Kidney epithelial cell (primary cell): ENCODE results near the gene NKAIN4. TPM values are rescaled to one million over a fixed set of nuclear protein-coding genes. Genes with fewer than 3 reads are reported as not detected.

Experiments used
- DNase-seq: peaks from one replicate; pipeline ENCODE4 v3.0.0-alpha.2; 2010; ENCODE audit warnings: low read depth
- H3K27me3 ChIP-seq: 2 replicates; pipeline ENCODE4 v1.6.0; 2011; ENCODE audit warnings: low read length; ENCODE audit not compliant: control insufficient read depth, insufficient read depth
- H3K36me3 ChIP-seq: 2 replicates; pipeline ENCODE4 v1.5.1; 2011; ENCODE audit warnings: low read length; ENCODE audit not compliant: control insufficient read depth, insufficient read depth
- H3K4me3 ChIP-seq: 2 replicates; pipeline ENCODE4 v1.5.1; 2011; ENCODE audit warnings: low read depth, mild to moderate bottlenecking, control low read depth, low read length
- total RNA-seq: library from RNA; depleted of rRNA; stranded (reverse); fragments of >200 nt; gene quantifications from 2 replicates; pipeline ENCODE4 v1.2.3, GENCODE V29; 2015
- TF ChIP-seq, protein P1 (sequence below): IDR thresholded peaks from 2 replicates; pipeline ENCODE4 v1.5.1; 2011; ENCODE audit warnings: mild to moderate bottlenecking, moderate library complexity, low read length, control low read depth, inconsistent platforms; ENCODE audit not compliant: insufficient read depth, poor library complexity, severe bottlenecking

NKAIN4 gene
- total RNA-seq, 1 donor from 2014 or later = 65.4 TPM

DNA sequence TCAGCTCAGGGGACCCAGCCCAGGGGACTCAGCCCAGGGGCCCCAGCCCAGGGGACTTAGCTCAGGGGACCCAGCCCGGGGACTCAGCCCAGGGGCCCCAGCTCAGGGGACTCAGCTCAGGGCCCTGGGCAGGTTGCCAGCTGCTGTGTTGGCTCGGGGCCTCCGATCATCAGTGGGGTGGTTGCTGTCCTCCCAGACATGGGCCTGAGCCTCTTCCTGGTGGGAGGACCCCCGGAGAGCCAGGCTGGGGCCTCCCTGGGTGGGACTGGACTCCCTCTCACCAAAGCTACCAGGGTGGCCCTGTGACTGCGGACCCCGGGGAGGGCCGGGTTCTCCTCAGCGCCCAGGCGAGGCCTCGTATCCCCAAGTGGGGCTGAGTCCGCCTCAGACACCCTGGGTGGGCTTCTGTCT is 43.1 kb upstream of the NKAIN4 start:
- TF ChIP-seq, protein P1, sequence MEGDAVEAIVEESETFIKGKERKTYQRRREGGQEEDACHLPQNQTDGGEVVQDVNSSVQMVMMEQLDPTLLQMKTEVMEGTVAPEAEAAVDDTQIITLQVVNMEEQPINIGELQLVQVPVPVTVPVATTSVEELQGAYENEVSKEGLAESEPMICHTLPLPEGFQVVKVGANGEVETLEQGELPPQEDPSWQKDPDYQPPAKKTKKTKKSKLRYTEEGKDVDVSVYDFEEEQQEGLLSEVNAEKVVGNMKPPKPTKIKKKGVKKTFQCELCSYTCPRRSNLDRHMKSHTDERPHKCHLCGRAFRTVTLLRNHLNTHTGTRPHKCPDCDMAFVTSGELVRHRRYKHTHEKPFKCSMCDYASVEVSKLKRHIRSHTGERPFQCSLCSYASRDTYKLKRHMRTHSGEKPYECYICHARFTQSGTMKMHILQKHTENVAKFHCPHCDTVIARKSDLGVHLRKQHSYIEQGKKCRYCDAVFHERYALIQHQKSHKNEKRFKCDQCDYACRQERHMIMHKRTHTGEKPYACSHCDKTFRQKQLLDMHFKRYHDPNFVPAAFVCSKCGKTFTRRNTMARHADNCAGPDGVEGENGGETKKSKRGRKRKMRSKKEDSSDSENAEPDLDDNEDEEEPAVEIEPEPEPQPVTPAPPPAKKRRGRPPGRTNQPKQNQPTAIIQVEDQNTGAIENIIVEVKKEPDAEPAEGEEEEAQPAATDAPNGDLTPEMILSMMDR = no peak
- no peak overlapping the region for H3K4me3 ChIP-seq
- DNase-seq = no peak
- no peaks in the 10 kb centered on the region for H3K36me3 ChIP-seq
- H3K27me3 ChIP-seq = peaks cover 39% of the 10 kb centered on the region

DNA sequence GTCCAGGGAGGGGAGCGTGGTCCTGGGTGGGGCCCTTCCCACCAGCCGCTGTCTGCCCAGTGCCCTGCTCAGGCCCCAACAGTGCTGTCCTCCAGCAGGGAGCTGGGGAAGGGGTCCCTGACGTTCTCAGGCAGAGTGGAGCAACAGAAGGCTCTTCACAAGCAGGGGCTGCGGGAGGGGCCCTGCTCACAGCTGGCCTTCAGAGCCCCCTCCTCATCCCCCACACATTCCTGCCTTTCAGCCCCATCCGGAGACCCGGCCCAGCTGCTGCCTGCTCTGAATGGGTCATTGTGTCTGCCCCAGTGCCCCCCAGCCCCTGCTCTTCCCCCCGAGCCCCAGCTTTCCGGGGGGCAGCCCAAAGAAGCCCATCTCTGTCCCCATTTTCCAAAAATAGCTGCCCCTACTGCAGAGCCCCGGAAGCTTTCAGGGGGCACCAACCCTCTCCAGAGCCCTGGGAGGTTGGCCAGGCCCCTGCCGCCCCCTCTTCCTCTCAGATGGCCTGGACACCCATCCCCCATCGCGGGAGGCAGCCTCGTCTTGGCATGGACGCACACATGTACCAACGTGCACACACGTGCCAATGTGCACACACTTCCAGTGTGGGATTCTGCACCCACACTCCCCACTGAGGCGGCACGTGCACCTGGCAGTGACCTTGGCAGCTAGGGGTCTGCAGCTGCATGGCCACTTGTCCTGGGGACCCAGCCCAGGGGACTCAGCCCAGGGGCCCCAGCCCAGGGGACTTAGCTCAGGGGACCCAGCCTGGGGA is 42.5 kb upstream of the NKAIN4 start:
- no peak overlapping the region for H3K4me3 ChIP-seq
- H3K27me3 ChIP-seq = peaks cover 39% of the 10 kb centered on the region
- DNase-seq = no peak
- TF ChIP-seq, protein P1 = no peak
- no peaks in the 10 kb centered on the region for H3K36me3 ChIP-seq

DNA sequence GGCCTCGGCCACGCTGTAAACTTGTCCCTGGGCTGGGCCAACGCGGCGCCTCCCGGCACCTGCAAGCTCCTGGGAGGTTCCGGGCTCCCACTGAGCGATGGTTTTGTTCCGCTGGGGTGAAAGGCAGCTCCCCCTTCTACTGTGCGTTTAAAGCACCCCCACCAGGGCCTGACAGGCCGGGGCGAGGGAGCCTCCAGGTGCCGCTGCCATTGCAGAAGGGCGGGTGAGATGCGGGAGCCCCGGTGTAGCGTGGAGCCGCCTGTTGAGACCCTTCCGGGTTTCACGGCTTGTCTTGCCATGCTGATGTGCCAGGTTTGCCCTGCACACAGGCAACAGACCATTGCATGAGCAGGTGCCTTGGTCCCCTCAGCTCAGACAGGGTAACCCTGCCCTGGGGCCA is 41.6 kb upstream of the NKAIN4 start:
- no peak for DNase-seq
- H3K27me3 ChIP-seq = peaks cover 39% of the 10 kb centered on the region
- TF ChIP-seq, protein P1 = no peak
- H3K4me3 ChIP-seq = no peak overlapping the region
- H3K36me3 ChIP-seq = no peaks in the 10 kb centered on the region

DNA sequence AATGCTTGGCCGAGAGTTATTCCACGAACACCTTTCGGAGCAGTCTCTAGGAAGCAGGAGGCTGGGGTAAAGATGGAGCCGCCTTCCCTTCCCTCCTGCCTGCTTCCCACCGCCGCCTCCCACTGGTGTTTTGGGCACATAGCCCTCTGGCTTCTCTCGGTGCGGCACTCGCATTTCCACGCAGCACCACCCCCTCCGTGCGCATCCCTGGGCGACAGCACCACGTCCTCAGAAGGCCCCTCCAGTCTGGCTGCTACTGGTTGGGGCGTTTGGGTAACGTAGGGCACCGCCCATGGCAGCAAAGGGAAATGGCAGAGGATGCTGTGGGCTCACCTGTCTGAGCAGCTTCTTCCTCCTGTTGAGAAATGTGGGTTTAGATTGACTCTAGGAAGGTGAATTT is 41.2 kb upstream of the NKAIN4 start:
- Histone ChIP-seq H3K4me3 (no peak overlapping the region), H3K27me3 (peaks cover 39% of the 10 kb centered on the region), H3K36me3 (no peaks in the 10 kb centered on the region)
- DNase-seq = no peak
- TF ChIP-seq, protein P1 = peak; percentile 18

DNA sequence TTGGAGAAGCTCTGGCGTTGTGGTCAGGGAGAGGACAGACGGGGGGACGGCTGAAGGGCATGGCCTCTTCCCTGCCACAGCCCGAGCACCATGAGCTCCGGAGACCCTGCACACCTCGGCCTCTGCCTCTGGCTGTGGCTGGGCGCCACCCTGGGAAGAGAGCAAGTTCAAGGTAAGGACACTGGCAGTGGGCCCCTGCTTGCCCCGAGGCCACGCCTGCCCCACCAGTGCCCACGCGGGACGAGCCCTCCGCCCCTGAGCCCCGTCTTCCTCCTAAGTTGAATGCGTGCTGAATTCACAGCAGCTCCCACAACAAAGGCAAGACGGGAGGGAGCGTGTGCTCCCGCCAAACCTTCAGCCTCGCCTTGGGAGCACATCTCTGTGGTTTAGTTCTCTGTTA is 40.8 kb upstream of the NKAIN4 start:
- H3K36me3 ChIP-seq = no peaks in the 10 kb centered on the region
- TF ChIP-seq, protein P1 = no peak
- H3K4me3 ChIP-seq = no peak overlapping the region
- no peak for DNase-seq
- H3K27me3 ChIP-seq = peaks cover 39% of the 10 kb centered on the region

DNA sequence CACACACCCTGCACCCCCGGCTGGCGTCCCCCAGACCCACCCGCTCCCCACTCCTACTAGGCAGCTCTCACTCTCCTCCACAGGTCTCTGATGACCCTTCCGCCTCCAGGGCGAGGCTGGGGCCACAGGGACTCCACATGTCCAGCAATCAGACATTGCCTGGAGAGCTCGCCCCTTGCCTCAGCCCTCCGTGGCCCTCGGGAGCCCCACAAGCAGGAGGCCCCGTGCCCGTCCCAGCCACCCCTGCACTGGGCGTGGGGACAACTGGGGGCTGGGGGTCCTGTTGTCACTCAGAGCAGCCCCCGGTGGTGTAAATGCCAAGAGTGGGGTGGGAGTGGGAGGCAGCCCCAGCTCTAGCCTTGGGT is 40.3 kb upstream of the NKAIN4 start:
- DNase-seq = no peak

More for the DNA sequence above, 40.3 kb upstream of the NKAIN4 start:
- TF ChIP-seq, protein P1 = no peak
- Histone ChIP-seq H3K27me3 (peaks cover 39% of the 10 kb centered on the region), H3K36me3 (no peaks in the 10 kb centered on the region), H3K4me3 (no peak overlapping the region)
